Measurements from ENCODE around the gene TBC1D8.

TBC1D8 gene

GRCh38 chr2:101161658-101162057 is 10.5 kb upstream of the TBC1D8 start:
- TF ChIP-seq SPI1 (IDR thresholded peaks at IDR 0.05; ENCODE audit: borderline replicate concordance, low read depth) (no peak), POLR2AphosphoS5 (IDR thresholded peaks at IDR 0.05; ENCODE audit: low read depth) (no peak), REST (IDR thresholded peaks at IDR 0.05; ENCODE audit: insufficient replicate concordance, low read depth) (no peak), GABPA (IDR thresholded peaks at IDR 0.05; ENCODE audit: low read depth) (no peak)
- TF ChIP-seq, protein P1, sequence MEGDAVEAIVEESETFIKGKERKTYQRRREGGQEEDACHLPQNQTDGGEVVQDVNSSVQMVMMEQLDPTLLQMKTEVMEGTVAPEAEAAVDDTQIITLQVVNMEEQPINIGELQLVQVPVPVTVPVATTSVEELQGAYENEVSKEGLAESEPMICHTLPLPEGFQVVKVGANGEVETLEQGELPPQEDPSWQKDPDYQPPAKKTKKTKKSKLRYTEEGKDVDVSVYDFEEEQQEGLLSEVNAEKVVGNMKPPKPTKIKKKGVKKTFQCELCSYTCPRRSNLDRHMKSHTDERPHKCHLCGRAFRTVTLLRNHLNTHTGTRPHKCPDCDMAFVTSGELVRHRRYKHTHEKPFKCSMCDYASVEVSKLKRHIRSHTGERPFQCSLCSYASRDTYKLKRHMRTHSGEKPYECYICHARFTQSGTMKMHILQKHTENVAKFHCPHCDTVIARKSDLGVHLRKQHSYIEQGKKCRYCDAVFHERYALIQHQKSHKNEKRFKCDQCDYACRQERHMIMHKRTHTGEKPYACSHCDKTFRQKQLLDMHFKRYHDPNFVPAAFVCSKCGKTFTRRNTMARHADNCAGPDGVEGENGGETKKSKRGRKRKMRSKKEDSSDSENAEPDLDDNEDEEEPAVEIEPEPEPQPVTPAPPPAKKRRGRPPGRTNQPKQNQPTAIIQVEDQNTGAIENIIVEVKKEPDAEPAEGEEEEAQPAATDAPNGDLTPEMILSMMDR (IDR thresholded peaks at IDR 0.05; ENCODE audit: insufficient read depth, low read length) = no peak
- H3K4me3 ChIP-seq (replicated peaks; ENCODE audit: insufficient read depth, low read length) = no peak overlapping the region
- H3K27ac ChIP-seq (replicated peaks) = no peak overlapping the region
- no peak for DNase-seq (ENCODE audit: low read depth in 1 of 2, low spot score in 1 of 2)
- H3K27me3 ChIP-seq (ENCODE audit: insufficient read depth, poor library complexity, severe bottlenecking) = no peaks in the 10 kb centered on the region

- Histone ChIP-seq H3K4me3 (replicated peaks; ENCODE audit: insufficient read depth, low read length) (no peak overlapping the region), H3K27ac (replicated peaks) (no peak overlapping the region), H3K27me3 (ENCODE audit: insufficient read depth, poor library complexity, severe bottlenecking) (no peaks in the 10 kb centered on the region)
- no peak for DNase-seq (ENCODE audit: low read depth in 1 of 2, low spot score in 1 of 2)
- TF ChIP-seq GABPA (IDR thresholded peaks at IDR 0.05; ENCODE audit: low read depth) = no peak
- TF ChIP-seq, protein P1 (IDR thresholded peaks at IDR 0.05; ENCODE audit: insufficient read depth, low read length) = no peak
- no peak for TF ChIP-seq POLR2AphosphoS5 (IDR thresholded peaks at IDR 0.05; ENCODE audit: low read depth)
- TF ChIP-seq REST (IDR thresholded peaks at IDR 0.05; ENCODE audit: insufficient replicate concordance, low read depth) = no peak
- no peak for TF ChIP-seq SPI1 (IDR thresholded peaks at IDR 0.05; ENCODE audit: borderline replicate concordance, low read depth)
Observed at GRCh38 chr2:101160454-101160853, 9.3 kb upstream of the TBC1D8 start.

GRCh38 chr2:101159526-101159925 is 8.3 kb upstream of the TBC1D8 start:
- Histone ChIP-seq H3K27ac (replicated peaks) (no peak overlapping the region), H3K4me3 (replicated peaks; ENCODE audit: insufficient read depth, low read length) (no peak overlapping the region), H3K27me3 (ENCODE audit: insufficient read depth, poor library complexity, severe bottlenecking) (no peaks in the 10 kb centered on the region)
- TF ChIP-seq POLR2AphosphoS5 (IDR thresholded peaks at IDR 0.05; ENCODE audit: low read depth) (no peak), REST (IDR thresholded peaks at IDR 0.05; ENCODE audit: insufficient replicate concordance, low read depth) (no peak), SPI1 (IDR thresholded peaks at IDR 0.05; ENCODE audit: borderline replicate concordance, low read depth) (no peak), GABPA (IDR thresholded peaks at IDR 0.05; ENCODE audit: low read depth) (no peak)
- TF ChIP-seq, protein P1 (IDR thresholded peaks at IDR 0.05; ENCODE audit: insufficient read depth, low read length) = no peak
- no peak for DNase-seq (ENCODE audit: low read depth in 1 of 2, low spot score in 1 of 2)

Data from HL-60 (cell line).